Trophoblast cell (in vitro differentiated cells and primary cell): Measurements from ENCODE around the gene CDHR4.
A peak's percentile ranks its signal among the peaks of the same experiment; 100 is the strongest.

ENCODE experiments used
- DNase-seq, 2 donors: peaks; one replicate each; pipeline ENCODE4 v3.0.0-alpha.2; 2016
- H2AFZ ChIP-seq: 2 replicates; pipeline ENCODE4 v1.6.1; 2013; ENCODE audit warnings: low read length, moderate library complexity, mild to moderate bottlenecking; ENCODE audit not compliant: insufficient read depth, poor library complexity
- H2AK5ac ChIP-seq: 2 replicates; pipeline ENCODE4 v1.6.1; 2013; ENCODE audit warnings: mild to moderate bottlenecking, low read length
- H2BK120ac ChIP-seq: 2 replicates; pipeline ENCODE4 v1.6.1; 2013; ENCODE audit warnings: low read length, mild to moderate bottlenecking, moderate library complexity; ENCODE audit not compliant: insufficient read depth, poor library complexity
- H2BK12ac ChIP-seq: 2 replicates; pipeline ENCODE4 v1.6.1; 2013; ENCODE audit warnings: mild to moderate bottlenecking, low read length, moderate library complexity
- H2BK5ac ChIP-seq: 2 replicates; pipeline ENCODE4 v1.6.1; 2013; ENCODE audit warnings: low read length, low read depth, moderate library complexity, mild to moderate bottlenecking; ENCODE audit not compliant: poor library complexity
- H3K14ac ChIP-seq: 2 replicates; pipeline ENCODE4 v1.6.1; 2013; ENCODE audit warnings: mild to moderate bottlenecking, low read length
- H3K18ac ChIP-seq: 2 replicates; pipeline ENCODE4 v1.6.1; 2013; ENCODE audit warnings: mild to moderate bottlenecking, low read length
- H3K23ac ChIP-seq: 2 replicates; pipeline ENCODE4 v1.6.1; 2013; ENCODE audit warnings: low read length
- H3K27ac ChIP-seq: 2 replicates; pipeline ENCODE4 v1.5.1; 2013; ENCODE audit warnings: low read depth, mild to moderate bottlenecking, inconsistent platforms, low read length, moderate library complexity
- H3K27me3 ChIP-seq: 2 replicates; pipeline ENCODE4 v1.6.1; 2013; ENCODE audit warnings: inconsistent platforms, mild to moderate bottlenecking, low read length, moderate library complexity; ENCODE audit not compliant: insufficient read depth
- H3K36me3 ChIP-seq, 2 experiments: 1 replicate in 1 of 2; 2 replicates in 1 of 2; pipeline ENCODE4 v1.6.1; 2013; ENCODE audit warnings: low read length in 2 of 2, mild to moderate bottlenecking in 2 of 2, moderate library complexity in 1 of 2; ENCODE audit not compliant: insufficient read depth in 2 of 2, control insufficient read depth in 1 of 2
- H3K4ac ChIP-seq: 2 replicates; pipeline ENCODE4 v1.6.1; 2013; ENCODE audit warnings: low read depth, mild to moderate bottlenecking, low read length, moderate library complexity
- H3K4me1 ChIP-seq, 2 experiments: 1 replicate in 1 of 2; 2 replicates in 1 of 2; pipeline ENCODE4 v1.6.1; 2013; ENCODE audit warnings: low read length in 2 of 2, mild to moderate bottlenecking in 2 of 2, moderate library complexity in 1 of 2; ENCODE audit not compliant: insufficient read depth in 2 of 2, control insufficient read depth in 1 of 2
- H3K4me2 ChIP-seq: 2 replicates; pipeline ENCODE4 v1.6.1; 2013; ENCODE audit warnings: inconsistent platforms, mild to moderate bottlenecking, low read length, moderate library complexity
- H3K4me3 ChIP-seq: 2 replicates; pipeline ENCODE4 v1.5.1; 2013; ENCODE audit warnings: mild to moderate bottlenecking, low read depth, low read length, inconsistent platforms
- H3K79me1 ChIP-seq: one replicate; pipeline ENCODE4 v1.6.1; 2013; ENCODE audit warnings: low read length
- H3K79me2 ChIP-seq: 2 replicates; pipeline ENCODE4 v1.6.1; 2013; ENCODE audit warnings: low read length, mild to moderate bottlenecking; ENCODE audit not compliant: control insufficient read depth, insufficient read depth, poor library complexity
- H3K9ac ChIP-seq: 2 replicates; pipeline ENCODE4 v1.6.1; 2013; ENCODE audit warnings: mild to moderate bottlenecking, low read length
- H3K9me3 ChIP-seq: 2 replicates; pipeline ENCODE4 v1.6.1; 2013; ENCODE audit warnings: low read depth, mild to moderate bottlenecking, control low read depth, inconsistent platforms, low read length; ENCODE audit not compliant: insufficient read depth
- H4K12ac ChIP-seq: 2 replicates; pipeline ENCODE4 v1.6.1; 2013; ENCODE audit warnings: low read depth, mild to moderate bottlenecking, low read length, moderate library complexity
- H4K8ac ChIP-seq: 2 replicates; pipeline ENCODE4 v1.6.1; 2013; ENCODE audit warnings: low read depth, mild to moderate bottlenecking, low read length, moderate library complexity
- H4K91ac ChIP-seq: one replicate; pipeline ENCODE4 v1.6.1; 2013; ENCODE audit warnings: low read depth, mild to moderate bottlenecking, low read length, moderate library complexity
- WGBS: extraction: QIAGEN DNeasy Blood & Tissue Kit; methylation state at CpG from one replicate; pipeline ENCODE4 v1.1.7; 2013; ENCODE audit warnings: missing lambda C conversion rate; ENCODE audit not compliant: insufficient read length, insufficient coverage; ENCODE audit errors: extremely low coverage; 5-methylcytosine and 5-hydroxymethylcytosine counted together

The CDHR4 gene

DNA sequence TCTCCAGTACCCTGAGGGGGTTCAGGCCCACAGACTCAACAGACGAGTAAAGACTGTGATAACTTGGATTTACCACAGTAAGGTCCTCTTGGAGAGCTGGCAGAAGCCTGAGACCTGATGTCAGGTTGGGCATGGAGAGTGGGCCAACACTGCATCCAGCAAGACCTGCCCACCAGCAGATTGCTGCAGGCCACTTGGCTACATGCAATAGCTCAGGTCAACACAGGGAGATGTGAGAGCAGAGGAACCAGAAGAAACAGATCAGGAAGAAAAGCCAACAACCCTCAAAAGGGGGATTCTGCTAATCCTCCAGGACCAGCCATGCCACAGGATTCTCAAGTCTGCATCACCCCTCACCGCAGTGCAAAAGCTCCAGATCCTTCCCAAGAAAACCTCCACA, 11.6 kb downstream of the CDHR4 start:
- H3K9ac ChIP-seq = no peak overlapping the region
- H3K79me1 ChIP-seq = peaks cover 8% of the 10 kb centered on the region
- H4K91ac ChIP-seq = no peak overlapping the region
- H3K14ac ChIP-seq = no peak overlapping the region
- no CpG with 5 or more reads among the region's 2 CpGs for WGBS
- H3K4me3 ChIP-seq = no peak overlapping the region
- H2BK5ac ChIP-seq = no peak overlapping the region
- no peak overlapping the region for H2AK5ac ChIP-seq
- H2BK12ac ChIP-seq = no peak overlapping the region
- no peak overlapping the region for H3K27ac ChIP-seq
- H3K9me3 ChIP-seq = peaks cover 11% of the 10 kb centered on the region
- no peak overlapping the region for H4K8ac ChIP-seq
- peaks cover 7% of the 10 kb centered on the region in 2 experiments for H3K36me3 ChIP-seq
- H3K4me2 ChIP-seq = no peak overlapping the region
- H3K23ac ChIP-seq = no peak overlapping the region
- DNase-seq = no peak
- H3K27me3 ChIP-seq = no peaks in the 10 kb centered on the region
- no peak overlapping the region for H3K4ac ChIP-seq
- no peak overlapping the region for H3K18ac ChIP-seq
- H4K12ac ChIP-seq = no peak overlapping the region
- H2AFZ ChIP-seq = no peak overlapping the region
- no peak overlapping the region for H2BK120ac ChIP-seq
- H3K79me2 ChIP-seq = peaks cover 9% of the 10 kb centered on the region
- peaks cover 12 to 22% of the 10 kb centered on the region in 2 experiments for H3K4me1 ChIP-seq

DNA sequence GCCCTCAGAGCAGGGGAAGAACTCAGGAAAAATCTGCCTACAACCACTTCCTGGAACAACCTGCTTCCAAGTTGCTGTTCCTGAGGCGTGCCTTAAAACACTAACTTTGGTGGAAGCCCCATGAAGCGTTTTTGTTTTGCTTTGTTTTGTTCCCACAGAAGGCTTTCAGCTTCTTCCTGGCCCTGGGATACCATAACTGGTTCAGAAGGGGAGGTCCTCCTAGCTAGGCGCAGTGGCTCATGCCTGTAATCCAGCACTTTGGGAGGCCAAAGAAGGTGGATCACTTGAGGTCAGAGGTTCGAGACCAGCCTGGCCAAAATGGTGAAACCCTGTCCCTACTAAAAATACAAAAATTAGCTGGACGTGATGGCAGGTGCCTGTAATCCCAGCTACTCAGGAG, 12.1 kb downstream of the CDHR4 start:
- no peak overlapping the region for H4K8ac ChIP-seq
- H3K4me1 ChIP-seq = peaks cover 12 to 22% of the 10 kb centered on the region in 2 experiments
- H2BK5ac ChIP-seq = no peak overlapping the region
- H3K14ac ChIP-seq = no peak overlapping the region
- H2BK12ac ChIP-seq = no peak overlapping the region
- H3K27ac ChIP-seq = no peak overlapping the region
- peaks cover 7% of the 10 kb centered on the region in 2 experiments for H3K36me3 ChIP-seq
- H3K9me3 ChIP-seq = peaks cover 7% of the 10 kb centered on the region
- H3K4me2 ChIP-seq = no peak overlapping the region
- H2BK120ac ChIP-seq = no peak overlapping the region
- no peak overlapping the region for H2AK5ac ChIP-seq
- H3K9ac ChIP-seq = no peak overlapping the region
- H2AFZ ChIP-seq = no peak overlapping the region
- DNase-seq = no peak
- no peaks in the 10 kb centered on the region for H3K27me3 ChIP-seq
- WGBS = no CpG with 5 or more reads among the region's 5 CpGs
- no peak overlapping the region for H3K18ac ChIP-seq
- no peak overlapping the region for H3K4ac ChIP-seq
- H4K91ac ChIP-seq = no peak overlapping the region
- H4K12ac ChIP-seq = no peak overlapping the region
- no peak overlapping the region for H3K4me3 ChIP-seq
- H3K79me2 ChIP-seq = peaks cover 9% of the 10 kb centered on the region
- no peak overlapping the region for H3K23ac ChIP-seq
- H3K79me1 ChIP-seq = peaks cover 8% of the 10 kb centered on the region

DNA sequence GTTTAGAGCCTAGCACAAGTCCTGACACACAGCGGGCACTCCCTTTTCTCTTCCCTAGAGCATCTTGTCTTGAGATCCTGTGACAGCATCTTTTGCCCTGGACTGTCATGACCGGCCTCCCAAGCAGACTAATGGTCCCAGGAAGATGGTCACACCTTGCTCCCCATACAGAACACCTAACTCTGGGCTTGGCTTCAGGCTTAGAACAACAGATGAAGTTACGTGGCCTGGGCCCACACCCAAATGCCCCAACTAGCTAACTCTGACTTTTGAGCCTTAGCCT, 12.6 kb downstream of the CDHR4 start:
- peak overlapping the region; percentile 55 for H2AFZ ChIP-seq
- peak overlapping the region; percentile 27 for H3K18ac ChIP-seq
- H3K4me3 ChIP-seq = no peak overlapping the region
- H3K4me2 ChIP-seq = peak overlapping the region; percentile 78
- peaks cover 9 to 10% of the 10 kb centered on the region in 2 experiments for H3K36me3 ChIP-seq
- H4K8ac ChIP-seq = peak overlapping the region; percentile 90
- H2BK5ac ChIP-seq = peak overlapping the region; percentile 23
- H2BK12ac ChIP-seq = no peak overlapping the region
- no peaks in the 10 kb centered on the region for H3K27me3 ChIP-seq
- H2AK5ac ChIP-seq = peak overlapping the region; percentile 49
- H3K27ac ChIP-seq = no peak overlapping the region
- H3K23ac ChIP-seq = no peak overlapping the region
- H3K4me1 ChIP-seq = peaks cover 12 to 25% of the 10 kb centered on the region in 2 experiments
- peaks cover 9% of the 10 kb centered on the region for H3K79me2 ChIP-seq
- peak overlapping the region; percentile 89 for H4K12ac ChIP-seq
- peaks cover 5% of the 10 kb centered on the region for H3K9me3 ChIP-seq
- H3K4ac ChIP-seq = peak overlapping the region; percentile 22
- peak overlapping the region; percentile 44 for H3K14ac ChIP-seq
- peaks cover 8% of the 10 kb centered on the region for H3K79me1 ChIP-seq
- H3K9ac ChIP-seq = no peak overlapping the region
- peak overlapping the region; percentile 24 for H2BK120ac ChIP-seq
- DNase-seq = no peak
- WGBS = no CpG with 5 or more reads among the region's 3 CpGs
- H4K91ac ChIP-seq = peak overlapping the region; percentile 71

DNA sequence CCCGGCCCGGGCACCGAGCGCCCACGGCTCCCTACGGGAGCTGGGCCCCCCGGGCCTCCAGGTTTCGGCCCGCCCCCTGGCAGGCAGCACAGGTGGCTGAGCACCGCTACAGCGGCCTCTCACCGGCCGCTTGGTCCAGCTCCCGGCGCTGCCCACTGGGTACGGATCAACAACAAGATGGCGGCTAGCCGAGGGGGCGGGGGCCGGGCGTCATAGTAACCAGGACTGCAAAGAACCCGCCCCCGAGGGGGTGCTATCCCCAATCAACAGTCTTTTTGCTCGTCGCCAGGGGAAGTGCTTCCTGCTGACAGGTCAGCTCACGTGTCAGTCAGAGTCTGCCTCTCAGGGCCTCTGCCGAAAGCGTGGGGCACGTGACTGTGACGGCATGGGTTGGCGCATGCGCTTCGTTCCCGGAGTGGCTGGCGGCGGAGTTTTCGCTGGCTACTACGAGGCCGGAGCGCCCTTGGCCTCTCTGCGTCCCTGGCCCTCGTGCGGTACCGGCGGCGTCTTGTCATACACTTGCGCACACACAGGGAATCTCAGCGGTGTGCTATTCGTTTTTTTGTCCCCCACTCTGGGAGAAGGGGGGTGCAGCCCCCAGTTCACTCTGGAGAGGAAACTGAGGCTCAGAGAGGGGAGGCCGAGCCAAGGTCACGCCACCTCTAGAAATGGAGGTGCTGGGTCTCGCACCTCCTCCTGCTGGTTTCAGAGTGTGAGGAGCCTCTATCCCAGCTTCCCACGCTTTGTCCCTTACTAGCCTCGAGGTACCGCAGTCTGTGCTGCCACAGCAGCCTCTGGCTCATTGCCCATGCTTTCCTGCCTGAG, 13.1 kb downstream of the CDHR4 start, which contains the start of gene IP6K1:
Gene IP6K1 (minus strand): TSS at position 186 of the 825 bp plus-strand sequence. CDS start 38,502 bp downstream, outside the sequence.
- Histone ChIP-seq H4K91ac (peak within 1 kb of the TSS; percentile 78), H3K79me1 (peaks cover 8% of the 10 kb centered on the region), H3K23ac (no peak within 1 kb of the TSS), H3K14ac (peak within 1 kb of the TSS; percentile 71), H3K9me3 (peaks cover 3% of the 10 kb centered on the region), H2BK5ac (peak within 1 kb of the TSS; percentile 56), H3K18ac (peak within 1 kb of the TSS; percentile 74), H4K8ac (peak within 1 kb of the TSS; percentile 90), H2BK120ac (peak within 1 kb of the TSS; percentile 35), H3K27me3 (no peaks in the 10 kb centered on the region), H3K27ac (peak within 1 kb of the TSS; percentile 39), H3K36me3 (peaks cover 9 to 10% of the 10 kb centered on the region in 2 experiments), H3K4me1 (peaks cover 12 to 22% of the 10 kb centered on the region in 2 experiments), H2BK12ac (no peak within 1 kb of the TSS), H3K4ac (peak within 1 kb of the TSS; percentile 85), H3K79me2 (peaks cover 9% of the 10 kb centered on the region), H2AFZ (peak within 1 kb of the TSS; percentile 75), H2AK5ac (peak within 1 kb of the TSS; percentile 82), H3K9ac (peak within 1 kb of the TSS; percentile 86), H3K4me3 (peak within 1 kb of the TSS; percentile 87), H4K12ac (peak within 1 kb of the TSS; percentile 89), H3K4me2 (peak within 1 kb of the TSS; percentile 92)
- peak; percentile 100 for DNase-seq
- WGBS = no CpG with 5 or more reads among the region's 55 CpGs
